ENCODE data around the gene SIVA1.

The SIVA1 gene

DNA sequence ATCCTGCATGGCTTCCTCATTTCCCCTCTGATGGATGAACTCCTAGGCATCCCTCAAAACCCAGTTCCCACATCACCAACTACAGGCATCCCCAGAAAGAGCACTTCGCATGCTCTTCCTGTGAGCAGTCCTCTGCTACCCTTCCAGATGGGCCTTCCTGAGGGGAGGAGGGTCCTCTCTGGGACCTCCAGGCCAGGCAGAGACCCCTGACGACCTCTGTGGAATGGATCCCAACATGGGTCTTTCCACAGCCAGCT is 40.7 kb downstream of the SIVA1 start:
- POLR2A ChIA-PET, result interaction anchor here (1.4 to 2.0 kb wide), 2 partner anchors 25 to 41 kb away, joined by 6 read pairs; partner anchors contain the start of gene SIVA1
- no peak for DNase-seq (ENCODE audit: extremely low spot score)
- CTCF ChIA-PET, result no interaction called here
- TF ChIP-seq SP1 (IDR thresholded peaks at IDR 0.05) (no peak), ELF4 (IDR thresholded peaks at IDR 0.05) (no peak), TARDBP (IDR thresholded peaks at IDR 0.05) (no peak), L3MBTL2 (conservative IDR thresholded peaks at IDR 0.05) (no peak), BHLHE40 (IDR thresholded peaks at IDR 0.05; ENCODE audit: borderline replicate concordance) (no peak), ZNF384 (IDR thresholded peaks at IDR 0.05) (no peak)

DNA sequence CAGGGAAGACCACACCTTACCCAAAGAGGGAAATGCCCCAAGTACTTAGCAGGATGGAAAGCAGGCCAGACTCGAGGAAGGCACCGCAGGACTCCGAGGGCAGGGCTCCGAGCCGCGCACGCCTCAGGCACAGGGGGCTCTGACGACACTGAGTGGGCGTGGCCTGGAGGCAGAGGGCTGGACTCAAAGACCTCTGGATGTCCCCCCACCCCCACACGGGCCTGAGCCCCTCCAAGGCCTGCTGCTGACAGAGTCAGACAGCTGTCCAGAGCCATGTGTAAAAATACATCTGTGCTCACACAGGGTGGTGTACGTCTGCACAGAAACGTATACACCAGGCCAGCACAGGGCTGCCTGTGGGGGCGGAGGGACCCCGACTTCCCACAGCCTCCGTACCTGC is 41.2 kb downstream of the SIVA1 start:
- peak; percentile 9; the same call in 1 of the 2 replicates for TF ChIP-seq HDGF (IDR thresholded peaks at IDR 0.05; ENCODE audit: borderline replicate concordance)
- TF ChIP-seq NFRKB (IDR thresholded peaks at IDR 0.05), result no peak
- CTCF ChIA-PET, result interaction anchor here (1.0 kb wide), 1 partner anchor 25 kb away, joined by 4 read pairs; no protein-coding TSS in a partner anchor
- POLR2A ChIA-PET, result interaction anchor here (0.8 to 2.0 kb wide), 5 partner anchors 10 to 42 kb away, joined by 3 to 6 read pairs (median 5); partner anchors contain the start of gene SIVA1
- peak; percentile 92 for DNase-seq (ENCODE audit: extremely low spot score)

DNA sequence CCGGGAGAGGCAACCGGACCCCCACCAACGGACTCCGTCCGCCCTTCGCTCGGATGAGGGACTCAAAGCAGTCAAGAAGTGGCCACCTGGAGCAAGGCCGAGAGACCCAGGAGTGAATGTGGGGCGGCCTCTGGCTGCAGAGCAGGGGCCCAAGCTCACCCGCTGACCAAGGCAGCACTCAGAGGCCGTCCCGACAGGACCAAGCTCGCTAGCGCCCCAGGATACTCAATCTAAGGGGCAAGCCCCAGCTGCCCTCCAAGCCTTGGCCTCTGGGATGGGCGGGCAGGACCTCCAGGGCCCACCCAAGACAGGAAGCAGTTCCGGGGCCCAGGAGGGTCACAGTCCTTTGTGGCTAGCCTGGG is 41.7 kb downstream of the SIVA1 start:
- ChIA-PET POLR2A (interaction anchor here (0.8 to 2.0 kb wide), 5 partner anchors 10 to 42 kb away, joined by 3 to 6 read pairs (median 5); partner anchors contain the start of gene SIVA1), CTCF (interaction anchor here (1.0 kb wide), 1 partner anchor 26 kb away, joined by 4 read pairs; no protein-coding TSS in a partner anchor)
- TF ChIP-seq NFRKB (IDR thresholded peaks at IDR 0.05) (no peak), FOXM1 (IDR thresholded peaks at IDR 0.05; ENCODE audit: borderline replicate concordance) (no peak), L3MBTL2 (conservative IDR thresholded peaks at IDR 0.05) (no peak), FOXA1 (IDR thresholded peaks at IDR 0.05) (no peak), SUZ12 (IDR thresholded peaks at IDR 0.05) (no peak), BHLHE40 (IDR thresholded peaks at IDR 0.05; ENCODE audit: borderline replicate concordance) (no peak)
- DNase-seq (ENCODE audit: extremely low spot score), result no peak

DNA sequence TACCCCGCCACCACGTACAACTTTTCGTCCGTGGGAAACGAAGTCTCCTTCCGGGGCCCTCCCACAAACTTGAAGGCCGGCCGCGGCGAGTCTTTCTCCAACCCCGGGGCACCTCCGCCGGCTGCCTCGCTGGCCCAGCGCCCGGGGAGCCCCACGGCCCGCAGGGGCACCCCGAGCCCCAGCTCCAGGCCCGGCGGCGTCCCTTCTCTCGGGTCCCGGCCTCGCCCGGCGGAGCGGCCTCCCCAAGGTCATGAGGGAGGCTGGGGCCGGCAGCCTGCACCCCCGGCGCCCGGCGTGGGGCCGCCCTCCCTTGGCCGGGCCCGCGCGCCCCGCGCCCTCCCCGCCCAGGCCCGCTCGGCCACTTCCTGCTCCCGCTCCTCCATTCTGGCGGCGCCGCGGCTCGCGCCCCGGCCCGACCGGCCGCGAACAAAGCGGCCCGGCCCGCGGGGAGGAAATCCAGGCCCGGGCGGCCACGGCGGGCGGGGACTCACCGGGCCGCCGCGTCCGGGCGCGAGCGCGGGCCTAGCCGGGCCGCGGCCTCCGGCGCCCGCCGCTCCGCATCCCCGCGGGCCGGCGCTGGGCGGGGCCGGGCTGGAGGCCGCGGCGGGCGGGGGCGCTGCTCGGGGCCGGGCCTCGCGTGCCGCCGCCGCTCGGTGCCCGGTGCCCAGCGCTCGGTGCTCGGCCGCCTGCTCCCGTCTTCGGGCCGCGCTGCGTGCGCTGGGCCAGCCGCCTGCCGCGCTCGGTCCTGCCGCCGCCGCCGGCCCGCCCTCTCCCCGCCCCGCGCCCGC is 42.2 kb downstream of the SIVA1 start, which contains the start of gene AKT1:
Gene AKT1 (minus strand): TSS at position 756 of the 788 bp plus-strand sequence. CDS start 3,105 bp downstream, outside the sequence.
- CTCF ChIA-PET, result interaction anchor here (1.0 kb wide), 1 partner anchor 26 kb away, joined by 4 read pairs; no protein-coding TSS in a partner anchor
- TF ChIP-seq FOXM1 (IDR thresholded peaks at IDR 0.05; ENCODE audit: borderline replicate concordance) (no peak), SUZ12 (IDR thresholded peaks at IDR 0.05) (no peak), BHLHE40 (IDR thresholded peaks at IDR 0.05; ENCODE audit: borderline replicate concordance) (no peak), SP1 (IDR thresholded peaks at IDR 0.05) (no peak), ARNT (IDR thresholded peaks at IDR 0.05) (no peak), L3MBTL2 (conservative IDR thresholded peaks at IDR 0.05) (no peak), ELF4 (IDR thresholded peaks at IDR 0.05) (no peak)
- POLR2A ChIA-PET, result interaction anchor here (1.0 to 1.5 kb wide), 3 partner anchors 11 to 27 kb away, joined by 3 to 6 read pairs (median 5); no protein-coding TSS in a partner anchor
- DNase-seq (ENCODE audit: extremely low spot score), result peak; percentile 45

DNA sequence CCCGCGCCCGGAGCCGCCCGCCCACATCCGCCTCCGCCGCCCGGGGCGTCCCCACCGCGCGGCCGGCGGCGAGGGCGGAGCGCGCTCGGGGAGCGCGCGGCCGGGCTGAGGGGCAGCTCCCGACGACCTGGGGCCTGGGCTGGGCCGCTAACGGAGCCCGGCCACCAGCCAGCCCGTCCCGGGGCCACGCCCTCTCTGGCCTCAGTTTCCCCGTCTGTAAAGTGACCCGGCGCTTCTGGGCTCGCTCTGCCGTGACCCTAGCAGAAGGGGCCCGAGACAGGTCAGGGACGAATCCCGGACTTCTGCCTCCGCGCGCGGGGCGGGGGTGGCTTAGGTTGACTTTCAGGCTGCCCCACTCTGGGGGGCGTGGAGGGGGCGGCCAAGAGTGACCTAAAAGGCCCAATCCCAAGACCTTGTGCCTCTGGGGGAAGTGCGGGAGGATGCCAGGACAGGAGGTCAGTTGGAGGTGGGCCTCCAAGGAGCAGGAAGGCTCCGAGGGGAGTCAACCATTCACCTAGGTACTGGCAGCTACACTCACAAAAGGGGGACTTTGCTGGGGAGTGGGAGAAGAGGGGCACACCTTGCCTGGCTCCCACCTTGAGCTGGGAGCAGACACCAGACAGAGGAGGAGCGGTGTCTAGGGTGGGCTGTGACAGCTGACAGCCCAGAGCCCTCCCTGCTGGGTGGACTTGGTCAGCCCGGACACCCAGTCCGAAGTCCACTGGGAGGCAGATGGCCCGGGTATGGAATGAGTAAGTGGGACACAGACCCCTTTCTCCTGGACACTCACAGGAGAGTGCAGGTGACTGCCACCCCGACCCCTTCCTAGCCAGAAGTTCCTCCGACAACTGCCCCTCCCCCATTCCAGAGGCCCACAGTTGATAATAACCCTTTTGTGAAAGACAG is 43.1 kb downstream of the SIVA1 start:
- TF ChIP-seq ZNF384 (IDR thresholded peaks at IDR 0.05) (no peak), NFRKB (IDR thresholded peaks at IDR 0.05) (no peak), FOXK2 (IDR thresholded peaks at IDR 0.05) (no peak), SP1 (IDR thresholded peaks at IDR 0.05) (no peak), LEF1 (IDR thresholded peaks at IDR 0.05; ENCODE audit: borderline replicate concordance) (no peak), TARDBP (IDR thresholded peaks at IDR 0.05) (no peak), L3MBTL2 (conservative IDR thresholded peaks at IDR 0.05) (no peak), HDGF (IDR thresholded peaks at IDR 0.05; ENCODE audit: borderline replicate concordance) (no peak), ELF4 (IDR thresholded peaks at IDR 0.05) (no peak)
- ChIA-PET CTCF (no interaction called here), POLR2A (interaction anchor here (0.7 to 1.5 kb wide), 2 partner anchors 25 to 43 kb away, joined by 5 to 6 read pairs; partner anchors contain the start of gene SIVA1)
- peak; percentile 72 for DNase-seq (ENCODE audit: extremely low spot score)

DNA sequence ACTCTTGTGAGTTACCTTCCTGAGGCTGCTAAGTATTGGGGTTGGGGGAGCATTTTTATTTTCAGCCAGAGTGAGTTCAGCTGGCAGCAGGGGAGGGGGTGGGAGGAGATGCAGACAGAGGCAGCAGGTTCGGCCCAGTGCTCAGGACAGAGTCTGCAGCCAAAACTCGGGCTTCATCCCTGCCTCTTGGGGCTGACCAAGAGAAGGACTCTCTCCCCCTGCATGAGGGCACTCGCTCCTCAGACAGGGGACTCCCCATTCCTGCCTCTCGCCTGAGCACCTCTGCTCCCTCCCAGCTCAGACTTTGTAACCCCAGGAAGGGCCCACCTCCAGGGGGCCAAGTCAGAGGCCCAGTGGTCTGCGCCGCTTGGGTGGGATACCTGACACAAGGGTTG is 43.7 kb downstream of the SIVA1 start:
- ChIA-PET CTCF (no interaction called here), POLR2A (interaction anchor here (1.3 kb wide), 1 partner anchor 20 kb away, joined by 4 read pairs; no protein-coding TSS in a partner anchor)
- TF ChIP-seq SUZ12 (IDR thresholded peaks at IDR 0.05) (no peak), BHLHE40 (IDR thresholded peaks at IDR 0.05; ENCODE audit: borderline replicate concordance) (no peak), ELF4 (IDR thresholded peaks at IDR 0.05) (no peak), CTBP1 (IDR thresholded peaks at IDR 0.05; ENCODE audit: borderline replicate concordance) (no peak), ZNF384 (IDR thresholded peaks at IDR 0.05) (no peak), FOXM1 (IDR thresholded peaks at IDR 0.05; ENCODE audit: borderline replicate concordance) (no peak)
- no peak for DNase-seq (ENCODE audit: extremely low spot score)

DNA sequence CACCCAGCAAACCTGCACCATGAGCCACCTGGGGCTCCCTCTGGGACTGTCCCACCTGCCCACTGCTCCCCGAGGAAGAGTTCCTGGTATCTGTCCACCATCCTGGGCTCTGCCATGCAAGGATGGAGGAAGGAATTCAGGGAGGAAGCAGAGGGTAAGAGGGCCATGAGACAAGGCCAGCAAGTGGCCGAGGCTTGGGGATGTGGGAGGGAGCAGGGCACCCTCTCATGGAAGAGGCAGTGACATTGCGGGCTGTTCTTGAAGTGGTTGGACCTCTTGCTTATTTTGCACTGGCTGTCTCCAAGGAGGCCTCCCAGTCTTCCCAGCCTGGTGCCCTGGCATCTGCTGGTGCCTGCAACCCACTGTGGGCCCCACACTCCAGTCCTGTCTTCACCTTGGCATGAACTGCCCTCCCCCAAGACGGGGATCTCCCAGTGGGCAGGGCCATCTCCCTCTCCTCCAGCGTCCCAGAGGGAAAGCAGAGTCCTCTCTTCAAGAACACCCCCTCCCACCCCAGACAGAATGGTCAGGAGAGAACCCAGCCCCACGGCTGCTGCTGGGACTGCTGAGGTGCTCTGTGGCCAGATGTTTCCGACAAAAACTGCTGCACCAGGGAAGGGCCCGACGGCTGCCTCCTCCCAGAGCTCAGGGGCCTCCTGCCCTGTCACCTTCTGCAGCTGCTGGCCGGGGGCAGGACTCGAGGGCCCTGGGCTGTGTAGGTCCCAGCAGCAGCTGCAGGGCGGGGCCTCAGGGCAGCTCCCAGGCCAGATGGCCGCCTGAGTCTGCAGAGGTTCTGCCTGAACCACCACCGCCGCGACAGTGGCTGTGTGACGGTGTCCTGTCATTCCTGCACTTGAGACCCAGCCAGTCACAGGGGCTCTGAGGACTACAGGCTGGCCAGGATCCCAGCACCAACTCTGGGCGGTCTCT is 44.4 kb downstream of the SIVA1 start:
- TF ChIP-seq SP1 (IDR thresholded peaks at IDR 0.05), result no peak
- TF ChIP-seq HDGF (IDR thresholded peaks at IDR 0.05; ENCODE audit: borderline replicate concordance), result no peak
- no peak for TF ChIP-seq FOXM1 (IDR thresholded peaks at IDR 0.05; ENCODE audit: borderline replicate concordance)
- no peak for TF ChIP-seq LEF1 (IDR thresholded peaks at IDR 0.05; ENCODE audit: borderline replicate concordance)
- no peak for TF ChIP-seq ARNT (IDR thresholded peaks at IDR 0.05)
- no peak for TF ChIP-seq ZNF384 (IDR thresholded peaks at IDR 0.05)
- TF ChIP-seq NFRKB (IDR thresholded peaks at IDR 0.05), result no peak
- no peak for DNase-seq (ENCODE audit: extremely low spot score)
- ChIA-PET CTCF (interaction anchor here (0.5 to 0.6 kb wide), 2 partner anchors 573 to 1217 kb away, joined by 3 to 5 read pairs; no protein-coding TSS in a partner anchor), POLR2A (interaction anchor here (1.1 to 1.3 kb wide), 2 partner anchors 20 to 45 kb away, joined by 3 to 4 read pairs; partner anchors contain the start of gene SIVA1)
